IPS-18c (cell line): Measurements from ENCODE around the gene ST6GAL1.

Experiments
- H3K4me3 ChIP-seq: 2 replicates; pipeline ENCODE4 v1.7.0; 2013; ENCODE audit warnings: low read depth, mild to moderate bottlenecking, low read length, moderate library complexity; ENCODE audit not compliant: insufficient read depth
- H3K9me3 ChIP-seq: one replicate; pipeline ENCODE4 v1.6.1; 2013; ENCODE audit warnings: mild to moderate bottlenecking, low read length, moderate library complexity; ENCODE audit not compliant: control insufficient read depth, insufficient read depth

The ST6GAL1 gene

DNA sequence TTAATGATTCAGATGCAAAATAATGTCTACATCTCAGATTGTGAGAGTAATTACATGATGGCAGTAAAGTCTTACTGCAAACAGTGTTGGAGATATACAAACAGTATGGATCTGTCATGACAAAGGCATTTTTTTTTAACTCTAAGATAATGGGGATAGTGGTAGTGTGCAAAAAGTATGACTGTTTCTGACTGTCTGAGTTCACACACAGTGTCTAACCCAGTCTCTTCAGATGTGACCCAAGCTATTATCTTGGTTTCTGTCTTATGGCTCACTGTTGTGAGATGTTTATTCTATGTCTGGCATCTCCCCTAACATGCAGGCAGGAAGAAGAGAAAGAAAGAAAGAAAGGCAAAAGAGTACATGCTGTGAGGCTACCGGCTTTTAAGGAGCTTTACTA is 191.9 kb downstream of the ST6GAL1 start:
- Histone ChIP-seq H3K9me3 (no peaks in the 10 kb centered on the region), H3K4me3 (no peak overlapping the region)

DNA sequence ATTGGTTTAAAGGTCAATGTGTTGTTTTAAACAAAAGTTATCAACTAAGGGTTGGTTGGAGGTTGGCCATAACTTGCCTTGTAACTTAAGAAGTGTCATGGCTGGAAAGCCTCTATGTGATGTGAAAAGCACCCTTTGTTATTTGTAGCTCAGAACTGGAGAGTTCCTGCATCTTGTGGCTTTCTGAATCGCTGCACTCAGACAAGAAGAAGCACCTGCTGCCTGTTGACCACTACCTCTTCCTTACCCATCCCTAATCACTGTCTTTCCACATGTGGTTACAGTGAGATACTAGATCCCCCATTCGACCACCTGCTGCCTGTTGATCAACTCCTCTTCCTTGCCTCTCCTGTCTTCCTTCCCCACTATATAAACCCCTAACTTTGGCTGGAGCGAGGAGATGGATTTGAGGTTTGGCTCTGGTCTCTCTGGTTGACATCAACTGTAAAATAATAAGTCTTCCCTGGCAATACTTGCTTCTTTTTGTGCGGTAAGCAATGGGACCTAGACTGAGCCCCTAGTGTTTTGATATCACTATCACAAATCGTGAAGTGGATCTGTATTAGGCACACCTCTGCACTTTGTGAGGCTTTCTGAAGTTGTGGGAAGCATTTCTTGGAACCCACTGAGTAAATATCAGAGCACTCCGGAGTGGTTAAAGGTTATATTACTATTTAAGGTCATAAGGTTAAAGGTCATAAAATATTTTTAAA is 195.1 kb downstream of the ST6GAL1 start:
- H3K4me3 ChIP-seq: no peak overlapping the region
- H3K9me3 ChIP-seq: no peaks in the 10 kb centered on the region
